Suppressor macrophage treated with lipopolysaccharide for 1 hour (primary cell): ENCODE results near the gene UBAC2.
"Not testable (repeated sequence)": the region's sequence is repeated elsewhere in the genome, so short reads cannot be mapped to it uniquely, and the experiment has no call there.

Experiments used
- DNase-seq, 3 donors: peaks; one replicate each; pipeline ENCODE4 v3.0.0-alpha.2; 2020 to 2022

Gene UBAC2

DNA sequence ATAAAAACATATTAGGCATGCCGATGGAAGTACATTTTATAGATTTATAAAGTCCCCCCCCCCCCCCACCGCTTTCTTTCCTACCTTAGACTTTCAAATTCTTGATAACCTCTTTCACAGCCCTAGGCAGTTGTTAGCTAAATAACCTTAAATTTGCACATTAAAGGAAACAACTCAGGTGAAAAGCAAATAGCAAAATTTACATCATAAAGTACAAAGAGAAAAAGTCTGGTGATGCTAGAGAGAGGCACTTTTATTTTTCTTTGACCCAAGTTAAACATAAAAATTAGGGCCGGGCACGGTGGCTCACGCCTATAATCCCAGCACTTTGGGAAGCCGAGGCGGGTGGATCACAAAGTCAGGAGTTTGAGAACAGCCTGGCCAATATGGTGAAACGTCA, 15.0 kb upstream of the UBAC2 start:
- DNase-seq = no peak

DNA sequence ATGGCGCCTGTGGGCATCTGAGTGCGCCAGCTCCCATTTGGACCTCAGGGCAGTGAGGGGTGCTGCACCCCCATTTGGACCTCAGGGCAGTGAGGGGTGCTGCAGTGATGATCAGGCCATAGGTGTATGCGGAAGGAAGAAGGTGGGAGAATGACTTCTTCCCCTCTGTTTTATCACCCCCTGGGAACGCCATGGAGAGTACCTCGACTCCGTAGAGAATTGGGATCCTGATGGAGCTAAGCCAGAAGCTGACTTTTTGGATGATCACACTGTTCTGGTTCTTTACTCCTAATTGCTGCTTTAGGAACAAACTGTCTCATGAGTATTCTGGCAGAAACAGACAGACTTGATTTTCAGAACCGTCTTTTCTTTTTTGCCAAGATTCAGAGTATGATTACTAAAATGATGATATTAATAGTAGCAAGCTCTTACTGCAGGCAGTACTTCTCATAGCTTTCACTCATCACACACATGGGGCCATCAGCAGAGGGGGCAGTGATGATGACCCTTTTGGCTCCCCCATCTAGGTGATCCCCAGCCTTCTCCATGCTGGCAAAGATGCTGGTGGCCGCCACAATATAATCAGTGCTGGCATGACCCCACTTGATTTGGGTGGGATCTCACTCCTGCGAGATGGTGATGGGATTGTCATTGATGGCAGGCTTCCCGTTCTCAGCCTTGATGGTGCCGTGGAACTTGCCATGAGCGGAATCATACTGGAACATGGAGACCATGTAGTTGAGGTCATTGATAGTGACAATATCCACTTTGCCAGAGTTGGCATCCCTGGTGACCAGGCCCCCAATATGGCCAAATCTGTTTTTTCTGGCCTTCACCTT, 10.3 kb upstream of the UBAC2 start:
- DNase-seq = no peak

DNA sequence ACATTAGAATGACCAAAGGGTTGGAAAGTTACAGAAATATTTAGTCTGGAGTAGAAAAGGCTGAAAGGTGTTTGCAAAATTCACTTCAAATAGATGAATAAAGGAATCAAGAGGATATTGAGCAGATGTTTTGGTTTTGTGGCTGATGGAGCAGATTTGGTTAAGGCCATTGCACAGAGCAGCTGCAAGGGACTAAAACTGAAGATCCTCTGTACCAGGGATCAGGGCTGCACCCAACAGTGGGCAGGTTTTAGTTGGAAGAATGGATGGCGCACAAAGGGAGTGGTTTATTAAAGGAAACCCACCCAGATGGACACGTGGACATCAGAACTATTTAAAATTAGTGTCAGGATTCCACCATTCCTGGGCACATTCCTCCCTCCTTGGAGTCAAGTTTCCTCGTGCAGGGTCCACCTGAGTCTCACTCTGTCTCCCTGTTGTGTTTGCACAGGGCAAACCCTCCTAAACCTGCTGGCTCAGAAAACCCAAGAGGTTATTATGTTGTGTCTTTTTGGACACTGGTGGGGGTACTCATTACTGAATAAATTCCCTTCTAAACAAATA, 9.2 kb upstream of the UBAC2 start:
- no peak for DNase-seq

DNA sequence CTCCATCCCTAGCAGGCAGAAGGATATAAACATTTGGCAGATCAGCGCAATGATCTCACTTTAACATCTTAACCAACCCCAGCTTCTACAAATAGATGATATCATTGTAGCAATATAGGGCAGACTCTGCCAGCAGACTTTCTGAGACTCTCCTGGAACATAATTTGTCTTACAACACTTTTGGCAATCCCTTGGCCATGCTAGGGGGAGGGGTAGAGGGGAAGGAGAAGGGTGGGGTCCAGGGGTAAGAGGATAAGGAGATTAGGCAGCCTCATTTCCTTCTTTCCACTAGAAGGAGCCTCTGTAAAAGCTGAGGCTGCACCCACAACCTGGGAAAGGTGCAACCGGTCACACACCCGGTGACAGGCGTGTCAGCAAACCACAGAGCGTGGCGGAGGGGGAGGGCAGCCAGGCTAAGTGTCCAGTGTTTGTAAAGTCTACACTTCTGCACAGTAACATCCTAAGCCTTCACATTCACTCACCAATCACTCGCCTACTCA, 8.7 kb upstream of the UBAC2 start:
- DNase-seq = no peak

DNA sequence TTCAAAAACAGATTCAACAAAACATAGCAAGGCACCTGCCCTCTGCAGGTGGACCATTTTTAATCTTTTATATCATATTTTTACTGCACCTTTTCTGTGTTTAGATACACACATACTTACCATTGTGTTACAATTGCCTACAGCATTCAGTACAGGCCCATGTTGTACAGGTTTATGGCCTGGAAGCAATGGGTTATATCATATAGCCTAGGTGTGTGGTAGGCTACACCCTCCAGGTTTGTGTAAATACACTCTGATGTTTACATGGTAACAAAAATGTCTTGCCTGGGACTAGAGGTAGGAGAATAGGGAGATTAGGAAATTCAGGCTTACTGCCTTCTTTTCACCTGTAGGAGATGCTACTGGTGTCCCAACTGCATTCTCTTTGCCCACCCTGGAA, 8.2 kb upstream of the UBAC2 start:
- DNase-seq = no peak

DNA sequence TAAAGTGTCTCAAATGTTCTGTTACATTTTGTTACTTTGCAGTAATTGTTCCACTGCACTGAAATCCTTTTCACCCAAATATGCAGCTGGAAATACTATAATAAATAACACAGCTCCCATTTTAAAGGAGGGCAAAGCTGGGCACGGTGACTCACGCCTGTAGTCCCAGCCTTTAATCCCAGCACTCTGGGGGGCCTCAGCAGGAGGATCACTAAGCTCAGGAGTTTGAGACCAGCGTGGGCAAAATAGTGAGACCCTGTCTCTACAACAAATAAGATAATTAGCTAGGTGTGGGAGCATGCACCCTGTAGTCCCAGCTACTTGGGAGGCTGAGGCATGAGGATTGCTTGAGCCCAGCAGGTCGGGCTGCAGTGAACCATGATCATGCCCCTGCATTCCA, 7.5 kb upstream of the UBAC2 start:
- no peak for DNase-seq

DNA sequence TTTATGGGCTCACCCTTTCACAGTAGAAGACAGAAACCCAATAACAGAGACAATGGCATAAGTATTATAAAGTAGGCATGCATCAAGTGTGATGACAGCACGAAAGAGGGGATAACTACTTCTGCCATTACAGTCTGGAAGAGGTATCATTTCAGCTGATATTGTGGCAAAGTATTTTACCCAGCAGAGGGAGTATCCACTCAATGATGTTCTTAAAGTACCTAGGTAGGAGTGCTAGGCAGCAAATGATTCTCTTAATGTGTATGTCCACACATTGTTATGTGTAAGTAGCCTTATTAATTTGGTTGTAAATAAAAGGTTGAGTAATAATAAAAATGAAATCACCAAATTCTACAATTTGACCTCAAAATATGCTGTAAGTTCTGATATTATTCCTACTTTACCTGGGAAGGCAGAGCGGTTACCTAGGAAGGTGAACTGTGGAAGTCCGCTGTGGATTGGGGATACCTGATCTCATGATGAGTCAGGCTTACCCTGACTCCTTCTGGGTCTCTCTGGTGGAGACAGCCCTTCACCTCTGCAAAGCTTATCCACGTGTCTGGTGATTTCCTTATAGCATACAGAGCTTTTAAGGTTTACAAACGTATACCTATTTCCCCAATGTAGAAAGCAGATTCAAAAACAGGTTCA, 4.1 kb upstream of the UBAC2 start:
- DNase-seq = no peak

DNA sequence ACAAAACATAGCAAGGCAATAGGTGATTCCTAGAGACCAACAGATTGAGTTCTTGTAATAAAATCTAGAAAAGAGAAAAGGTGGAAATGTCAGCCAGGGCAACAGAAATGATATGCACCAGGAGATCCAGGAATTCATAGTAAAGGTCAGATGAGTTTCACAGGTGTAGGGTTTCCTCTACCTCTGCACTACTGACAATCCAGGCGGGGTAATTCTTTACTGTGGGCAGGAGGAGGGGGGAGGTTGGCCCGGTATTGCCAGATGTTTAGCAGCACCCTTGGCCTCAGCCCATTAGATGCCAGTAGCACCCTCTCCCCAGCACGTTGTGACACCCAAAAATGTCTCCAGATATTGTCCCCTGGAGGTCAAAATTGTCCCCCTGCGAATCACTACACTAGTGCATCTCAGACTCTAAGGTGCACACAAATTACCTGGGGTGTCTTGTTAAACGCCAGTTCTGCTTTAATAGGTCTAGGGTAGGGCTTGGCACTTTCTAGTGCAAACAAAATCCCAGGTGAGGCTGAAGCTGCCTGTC, 3.5 kb upstream of the UBAC2 start:
- DNase-seq = no peak

DNA sequence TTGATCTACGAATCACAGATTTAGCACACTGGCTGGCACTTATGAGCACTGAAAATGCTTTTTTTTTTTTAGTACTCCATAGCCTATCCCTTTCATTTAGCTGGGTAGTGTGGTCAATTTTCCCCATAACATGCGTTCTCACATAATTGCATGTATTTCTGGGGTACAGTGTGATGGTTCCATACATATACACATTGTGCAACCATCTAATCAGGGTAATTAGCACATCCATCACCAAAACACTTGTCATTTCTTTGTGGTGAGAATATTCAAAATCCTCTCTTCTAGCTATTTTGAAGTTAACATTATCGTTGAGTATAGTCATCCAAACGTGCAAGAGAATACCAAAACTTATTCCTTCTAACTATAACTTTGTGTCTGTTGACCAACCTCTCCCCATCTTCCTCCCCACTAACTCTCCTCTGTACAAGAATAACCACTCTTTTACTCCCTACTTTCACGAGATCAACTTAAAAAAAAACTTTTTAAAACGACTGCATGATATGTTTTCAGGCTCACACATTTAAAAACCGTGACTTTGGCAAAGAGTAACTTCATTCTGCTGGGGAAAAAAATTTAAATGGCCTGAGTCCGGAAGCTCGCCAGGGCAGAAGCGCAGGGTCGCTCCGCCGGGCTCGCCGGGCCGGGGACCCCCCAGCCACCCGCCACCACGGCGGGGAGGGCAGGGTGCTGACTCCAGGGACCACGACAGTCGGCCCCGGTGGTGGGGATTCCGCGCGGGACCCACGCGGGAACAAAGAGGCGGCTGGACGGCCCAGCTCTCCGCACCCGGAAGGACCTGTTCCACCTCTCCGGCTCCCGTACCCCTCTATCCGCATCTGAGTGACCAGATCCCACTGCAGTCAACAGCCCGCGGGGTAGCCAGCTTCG, 868 bp upstream of the UBAC2 start:
- no peak for DNase-seq

DNA sequence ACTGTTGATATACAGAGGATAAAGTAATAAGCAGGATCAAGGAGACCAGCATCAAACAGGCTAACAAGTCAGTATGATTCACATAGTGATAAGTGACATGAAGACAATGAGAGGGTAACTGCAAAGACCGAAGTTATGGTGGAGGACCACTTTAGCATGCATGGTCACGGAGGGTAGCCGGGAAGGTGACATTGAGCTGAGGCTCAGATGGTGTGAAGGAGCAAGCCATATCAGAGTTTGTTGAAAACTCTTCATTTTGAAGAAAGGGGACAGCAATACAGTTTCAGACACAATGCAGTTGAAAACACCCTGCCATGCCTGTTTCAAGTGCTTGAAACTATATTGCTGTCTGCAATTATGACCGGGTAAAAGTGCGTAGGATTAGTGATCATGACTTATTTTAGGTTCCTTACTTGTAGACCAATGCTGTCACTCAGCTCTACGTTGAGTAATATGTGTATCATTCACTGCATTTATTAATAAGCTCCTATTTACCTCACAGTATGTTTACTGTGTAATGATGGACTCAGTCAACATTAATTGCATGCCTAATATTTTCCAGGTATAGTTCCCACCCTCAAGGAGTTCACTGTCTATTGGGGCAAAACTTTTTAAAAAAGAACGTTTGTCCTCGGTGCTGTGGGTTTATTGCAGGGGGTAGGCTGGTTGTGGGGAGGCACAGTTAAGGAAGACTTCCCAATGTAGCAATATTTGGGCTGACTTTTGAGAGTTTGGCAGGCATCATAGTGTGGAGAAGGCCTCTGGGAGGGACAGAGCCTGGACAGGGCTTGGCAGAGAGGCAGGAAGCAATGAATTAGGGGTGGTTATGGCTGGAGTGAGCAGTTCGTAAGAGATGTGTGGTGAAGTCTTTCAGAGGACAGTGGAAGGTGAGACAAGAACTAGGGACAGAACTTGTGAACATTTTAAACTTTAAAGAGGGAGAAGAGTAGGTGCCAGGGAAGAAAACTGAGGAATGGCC, 3.2 kb downstream of the UBAC2 start:
- DNase-seq = peak in 2 of 3 donors; percentile 43 to 61

DNA sequence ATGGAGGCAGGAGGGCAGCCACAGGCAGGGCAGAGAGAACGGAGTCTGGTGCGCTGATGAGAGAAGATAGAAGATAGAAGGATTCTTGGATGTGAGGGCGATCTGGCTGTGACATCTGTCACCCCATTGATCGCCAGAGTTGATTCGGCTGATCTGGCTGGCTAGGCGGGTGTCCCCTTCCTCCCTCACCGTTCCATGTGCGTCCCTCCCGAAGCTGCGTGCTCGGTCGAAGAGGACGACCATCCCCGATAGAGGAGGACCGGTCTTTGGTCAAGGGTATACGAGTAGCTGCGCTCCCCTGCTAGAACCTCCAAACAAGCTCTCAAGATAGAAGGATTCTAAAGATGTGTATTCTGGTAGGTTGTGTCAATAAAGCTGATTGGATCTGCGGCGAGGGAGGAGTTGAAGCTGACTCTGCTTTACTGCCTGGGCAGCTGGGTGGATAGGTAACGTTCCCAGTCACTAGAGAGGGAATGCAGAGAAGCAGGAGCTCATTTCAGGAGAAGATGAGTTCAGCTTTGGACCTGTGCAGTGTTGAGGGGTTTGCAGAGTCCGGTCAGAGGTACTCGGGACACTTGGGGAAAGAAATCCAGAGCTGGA, 5.1 kb downstream of the UBAC2 start:
- no peak for DNase-seq

DNA sequence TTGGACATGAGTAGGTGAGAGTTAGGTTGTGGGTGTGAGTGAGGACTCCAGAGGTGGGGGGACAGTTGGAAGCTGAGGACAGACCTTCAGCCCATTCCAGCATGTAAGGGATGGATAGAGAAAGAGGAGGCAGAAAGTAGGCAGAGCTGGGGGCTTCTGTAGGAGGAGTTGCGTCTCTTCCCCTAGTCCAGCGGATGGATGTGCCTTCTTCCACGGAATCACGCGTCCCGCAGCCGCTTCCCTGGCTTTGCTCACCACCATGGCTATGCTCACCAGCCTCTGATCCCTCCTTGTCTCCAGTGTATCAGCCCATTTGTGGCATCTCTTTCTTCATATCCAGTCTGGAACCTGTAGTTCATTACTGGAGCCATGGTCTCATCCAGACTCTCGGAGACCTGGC, 5.6 kb downstream of the UBAC2 start:
- DNase-seq = no peak

DNA sequence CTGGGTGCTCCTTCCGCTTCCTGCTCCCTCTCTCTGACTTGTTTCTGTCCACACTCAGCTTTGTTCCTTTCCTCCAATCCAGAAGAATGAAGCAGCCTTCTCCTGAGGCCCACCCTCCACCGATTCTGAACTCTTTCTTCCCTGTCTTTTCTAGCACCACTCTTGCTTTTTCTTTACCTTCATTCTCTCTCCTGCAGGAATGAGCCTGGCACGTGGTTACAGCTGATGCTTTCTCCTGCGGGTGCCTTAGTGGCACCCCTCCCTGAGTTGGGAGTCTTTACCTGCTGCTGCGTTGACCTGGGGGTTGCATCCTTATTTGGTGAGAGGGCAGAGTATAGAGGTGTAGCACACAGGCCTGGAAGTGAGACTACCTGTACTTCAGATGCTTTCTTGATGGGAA, 6.2 kb downstream of the UBAC2 start:
- no peak for DNase-seq

DNA sequence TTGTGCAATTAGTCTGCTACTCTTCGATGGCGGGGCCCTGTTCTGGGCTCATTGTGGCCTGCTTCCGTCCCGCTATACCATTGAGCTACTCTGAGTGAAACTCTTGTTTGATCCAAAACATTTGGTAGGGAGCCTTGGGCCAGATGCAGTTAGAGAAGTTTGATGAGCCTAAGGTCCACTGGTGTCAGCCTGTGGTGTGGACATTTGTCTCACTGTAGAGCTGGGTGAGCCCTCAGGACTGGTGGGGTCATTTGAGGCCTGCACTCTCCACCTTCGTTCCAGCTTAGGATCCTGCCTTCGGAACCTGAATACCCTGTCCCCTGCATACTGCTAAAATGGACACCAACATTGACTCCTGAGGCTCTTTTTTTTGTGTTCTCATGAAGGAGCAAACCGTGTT, 6.9 kb downstream of the UBAC2 start:
- no peak for DNase-seq

DNA sequence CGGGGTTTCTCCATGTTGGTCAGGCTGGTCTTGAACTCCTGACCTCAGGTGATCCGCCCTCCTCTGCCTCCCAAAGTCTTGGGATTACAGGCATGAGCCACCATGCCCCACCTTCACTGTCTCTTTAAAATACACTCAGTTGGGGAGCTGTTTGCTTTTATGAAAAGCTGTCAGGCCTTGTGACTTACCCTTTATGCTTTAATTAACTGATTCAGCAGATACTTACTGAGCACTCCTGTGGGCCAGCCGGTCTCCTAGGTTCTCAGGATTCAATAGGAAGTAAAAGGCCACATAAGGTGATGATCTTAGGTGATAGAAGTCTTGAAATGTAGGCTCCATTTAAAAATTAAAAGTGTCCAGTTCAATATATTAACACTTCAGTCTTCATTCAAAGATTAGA, 7.5 kb downstream of the UBAC2 start:
- no peak for DNase-seq

DNA sequence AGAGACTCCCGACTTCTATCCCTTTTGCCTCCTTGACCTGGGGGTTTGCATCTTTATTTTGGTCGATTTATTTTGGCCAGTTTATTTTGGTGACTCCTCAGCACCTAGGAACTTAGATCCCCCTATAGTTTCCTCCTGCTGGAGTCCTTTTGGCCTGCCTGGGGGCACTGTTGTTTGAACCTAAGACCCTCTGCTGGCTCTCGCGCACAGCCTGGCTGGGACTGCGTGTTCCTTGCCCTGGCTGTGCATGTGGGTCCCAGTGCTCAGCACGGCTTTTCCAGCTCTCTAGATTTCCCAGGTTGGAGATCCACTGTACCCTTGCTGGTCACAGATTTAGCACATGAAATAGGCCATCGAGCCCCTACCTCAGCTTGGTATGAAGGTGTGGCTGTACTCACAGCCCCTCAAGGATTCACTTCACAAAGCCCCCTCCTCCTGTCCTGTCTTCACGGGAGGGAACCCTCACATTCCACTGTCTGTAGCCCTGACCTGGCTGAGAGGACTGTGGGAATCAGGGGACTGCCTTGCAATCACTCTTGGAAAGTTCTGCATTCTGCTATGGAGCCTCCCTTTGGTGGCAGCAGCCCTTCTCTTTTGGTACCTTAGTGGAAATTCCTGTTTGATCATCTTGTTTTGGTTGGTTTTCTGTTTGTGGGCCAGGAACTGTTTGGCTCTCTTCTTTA, 8.3 kb downstream of the UBAC2 start:
- peak in 1 of 3 donors; percentile 23 for DNase-seq

DNA sequence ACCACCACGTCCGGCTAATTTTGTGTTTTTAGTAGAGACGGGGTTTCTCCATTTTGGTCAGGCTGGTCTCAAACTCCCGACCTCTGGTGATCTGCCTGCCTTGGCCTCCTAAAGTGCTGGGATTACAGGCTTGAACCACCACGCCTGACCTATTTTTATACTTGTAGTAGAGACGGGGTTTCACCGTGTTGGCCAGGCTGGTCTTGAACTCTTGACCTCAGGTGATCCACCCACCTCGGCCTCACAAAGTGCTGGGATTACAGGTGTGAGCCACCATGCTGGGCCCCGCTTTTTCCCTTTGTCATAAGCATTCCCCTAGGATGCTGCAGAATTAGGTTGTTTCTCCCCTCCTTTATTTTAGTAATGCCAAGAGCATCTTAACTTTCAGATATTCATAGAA, 10.0 kb downstream of the UBAC2 start:
- DNase-seq = not testable (repeated sequence)

DNA sequence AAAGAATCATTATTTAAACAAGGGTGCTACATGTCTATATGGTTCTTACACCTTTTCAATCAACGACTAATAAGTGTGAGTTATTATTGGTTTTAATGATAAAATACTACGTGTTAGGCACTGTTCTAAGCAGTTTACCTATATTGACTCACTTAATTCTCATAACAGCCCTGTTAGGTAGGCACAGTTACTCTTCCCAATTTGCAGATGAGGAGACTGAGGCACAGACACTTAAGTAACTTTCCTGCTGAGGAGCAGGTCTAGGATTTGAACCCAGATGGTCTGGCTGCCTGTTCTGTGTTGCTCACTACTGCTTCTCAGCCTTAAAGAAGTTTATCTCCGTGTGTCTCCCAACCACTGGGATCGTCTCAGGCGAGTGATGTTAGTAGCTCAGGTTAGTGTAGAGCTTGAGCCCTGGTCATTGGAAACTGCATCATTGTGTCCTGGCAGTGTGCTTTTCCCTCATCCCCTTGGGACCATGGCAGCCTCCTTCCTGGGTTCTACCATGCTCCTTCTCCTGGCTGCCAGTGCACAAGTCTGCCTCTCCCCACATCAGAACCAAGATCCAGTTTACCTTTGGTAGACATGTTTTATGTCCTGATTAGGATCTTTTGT, 10.9 kb downstream of the UBAC2 start:
- no peak for DNase-seq

DNA sequence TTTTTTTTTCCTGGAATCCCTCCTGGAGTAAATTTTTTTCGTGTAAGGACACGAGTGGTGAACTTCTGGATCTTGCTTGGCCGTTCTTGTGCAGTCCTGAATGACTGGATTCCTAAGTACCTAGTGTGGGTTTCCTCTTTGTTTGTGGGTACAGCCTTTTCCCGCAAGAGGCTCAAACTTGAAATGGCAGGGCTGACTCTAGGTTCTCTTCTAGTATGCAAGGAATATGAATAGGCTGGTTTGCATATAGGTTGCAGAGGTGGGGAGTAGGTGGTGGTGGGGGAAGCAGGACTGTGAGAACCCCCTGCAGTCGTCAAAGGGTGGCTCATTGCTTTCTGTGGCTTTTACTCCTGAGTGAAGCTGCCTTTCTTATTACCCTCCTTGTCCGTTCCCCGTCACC, 13.6 kb downstream of the UBAC2 start:
- no peak for DNase-seq

DNA sequence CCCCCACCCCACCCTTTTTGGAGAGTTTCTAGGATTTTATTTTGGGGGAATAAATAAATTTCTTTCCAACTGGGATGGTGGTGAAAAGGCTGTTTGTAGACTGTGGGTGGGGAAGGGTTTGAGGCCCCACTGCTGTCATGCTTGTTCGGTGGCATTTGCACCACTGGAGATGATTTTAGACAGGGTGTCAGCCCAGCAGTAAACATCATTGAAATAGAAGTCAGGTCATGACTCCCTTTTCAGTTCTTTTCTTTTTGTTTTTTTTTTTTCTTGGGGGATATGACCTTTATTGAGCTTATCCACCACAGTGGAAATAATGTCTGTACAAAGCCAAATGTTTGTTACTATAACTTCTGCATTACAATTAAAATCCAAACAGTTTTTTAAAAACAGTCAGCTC, 14.1 kb downstream of the UBAC2 start:
- no peak for DNase-seq
